GM12878 (cell line): ENCODE results near the gene ARAP3. TPM values are rescaled to one million over a fixed set of nuclear protein-coding genes. Genes with fewer than 3 reads are reported as not detected.

Experiments
- BCL3 ChIP-seq: IDR thresholded peaks from 2 replicates; pipeline ENCODE4 v1.6.1; 2011; ENCODE audit warnings: borderline replicate concordance, low read depth, mild to moderate bottlenecking, moderate library complexity, low read length; ENCODE audit not compliant: insufficient read depth, poor library complexity, severe bottlenecking
- CBX5 ChIP-seq: sonication (generic); IDR thresholded peaks from 2 replicates; pipeline ENCODE4 v1.6.1; 2016; ENCODE audit warnings: low read depth, moderate library complexity, mild to moderate bottlenecking, inconsistent platforms
- JUNB ChIP-seq: IDR thresholded peaks from 2 replicates; pipeline ENCODE4 v1.6.1; 2016; ENCODE audit warnings: antibody characterized with exemption, mild to moderate bottlenecking
- NFIC ChIP-seq: IDR thresholded peaks from 2 replicates; pipeline ENCODE4 v1.6.1; 2012; ENCODE audit warnings: low read depth, mild to moderate bottlenecking, inconsistent platforms, low read length, moderate library complexity
- NFYB ChIP-seq: IDR thresholded peaks from 2 replicates; pipeline ENCODE4 v1.6.1; 2011; ENCODE audit warnings: low read depth, mild to moderate bottlenecking, low read length, improper control_type of control experiment, moderate library complexity; ENCODE audit not compliant: insufficient read depth
- RELB ChIP-seq: fragments of 450-650 bp; IDR thresholded peaks from 2 replicates; pipeline ENCODE4 v1.6.1; 2017; ENCODE audit warnings: low read depth, mild to moderate bottlenecking, moderate library complexity
- SMARCA5 ChIP-seq: fragments of 450-650 bp; IDR thresholded peaks from 2 replicates; pipeline ENCODE4 v1.6.1; 2017; ENCODE audit warnings: mild to moderate bottlenecking
- SRF ChIP-seq, 2 experiments: IDR thresholded peaks; 2 replicates each; pipeline ENCODE4 v1.6.1; 2011; ENCODE audit warnings: low read depth in 2 of 2, low read length in 2 of 2, mild to moderate bottlenecking in 1 of 2, moderate library complexity in 1 of 2
- ZNF24 ChIP-seq: fragments of 450-650 bp; IDR thresholded peaks from 2 replicates; pipeline ENCODE4 v1.6.1; 2017; ENCODE audit warnings: antibody characterized with exemption, mild to moderate bottlenecking
- ZNF592 ChIP-seq: fragments of 450-650 bp; IDR thresholded peaks from 2 replicates; pipeline ENCODE4 v1.6.1; 2017; ENCODE audit warnings: mild to moderate bottlenecking, moderate library complexity
- ZSCAN29 ChIP-seq: fragments of 450-650 bp; IDR thresholded peaks from 2 replicates; pipeline ENCODE4 v1.6.1; 2017; ENCODE audit warnings: mild to moderate bottlenecking, moderate library complexity
- polyA plus RNA-seq, 11 experiments: library from polyadenylated mRNA; depleted of rRNA in 4 of 11; unstranded in 6 of 11; stranded (reverse) in 5 of 11; fragments of >200 nt; fragmentation: Nextera tagmentation in 4 of 11; fragmentation: Illumina TruSeq in 1 of 11; extraction: Ambion mirVana in 4 of 11; extraction: Trizol in 1 of 11; gene quantifications; 1 replicate in 1 of 11; 2 replicates in 10 of 11; pipeline versions ENCODE4 v1.2.1 to v1.2.3, GENCODE V29; 2011 to 2016; ENCODE audit warnings: inconsistent platforms in 2 of 11, missing spikeins in 2 of 11, low read depth in 1 of 11
- total RNA-seq, 4 experiments: library from RNA; depleted of rRNA in 3 of 4; stranded (reverse); fragments of >200 nt in 3 of 4; fragmentation: Illumina TruSeq in 1 of 4; extraction: Trizol in 1 of 4; gene quantifications; 2 replicates each; pipeline versions ENCODE4 v1.2.1 to v1.2.3, GENCODE V29; 2013 to 2021

Gene ARAP3
- total and polyA plus RNA-seq, 10 of the 15 experiments (the other 5 are each of a cell fraction or from before 2014, with no cell fraction given): 0.01 to 0.08 TPM; not detected in 8

- no peak for TF ChIP-seq ZNF592
- TF ChIP-seq SMARCA5: peak; percentile 66; the same call in 1 of the 2 replicates
- peak; percentile 80 for TF ChIP-seq JUNB
- TF ChIP-seq ZSCAN29: no peak
- TF ChIP-seq BCL3: peak; percentile 60
- TF ChIP-seq RELB: peak; percentile 79; the same call in 1 of the 2 replicates
- TF ChIP-seq NFYB: peak; percentile 43; the same call in 1 of the 2 replicates
- peak; percentile 92 for TF ChIP-seq CBX5
- TF ChIP-seq NFIC: peak; percentile 91
- TF ChIP-seq SRF (IDR thresholded peaks at IDR 0.05; ENCODE audit: low read depth in 2 of 2, low read length in 2 of 2): no peak
- TF ChIP-seq ZNF24: no peak
Observed at GRCh38 chr5:141605523-141606277, 76.3 kb downstream of the ARAP3 start (continued).
